Smooth muscle cell (in vitro differentiated cells): Measurements from ENCODE around the gene FAM107B. TPM values are rescaled to one million over a fixed set of nuclear protein-coding genes. Genes with fewer than 3 reads are reported as not detected.
"Not testable (repeated sequence)": the region's sequence is repeated elsewhere in the genome, so short reads cannot be mapped to it uniquely, and the experiment has no call there.

Experiments used
- DNase-seq: peaks from one replicate; lab custom pipeline; 2025; ENCODE audit not compliant: unreplicated experiment; lab: John Stamatoyannopoulos, UW
- H2AFZ ChIP-seq: fragments of 200-600 bp; sonication (generic); 2 replicates; pipeline ENCODE4 v1.6.0; 2016; ENCODE audit warnings: antibody characterized with exemption, low read depth, mild to moderate bottlenecking
- H3F3A ChIP-seq: fragments of 200-600 bp; sonication (generic); 2 replicates; pipeline ENCODE4 v1.6.0; 2017; ENCODE audit warnings: antibody characterized with exemption, low read depth
- H3K27ac ChIP-seq: fragments of 200-600 bp; sonication (generic); 2 replicates; pipeline ENCODE4 v1.5.1; 2016; ENCODE audit warnings: low read depth, mild to moderate bottlenecking
- H3K27me3 ChIP-seq: fragments of 200-600 bp; sonication (generic); 2 replicates; pipeline ENCODE4 v1.6.1; 2016; ENCODE audit warnings: low read depth, mild to moderate bottlenecking
- H3K36me3 ChIP-seq: fragments of 200-600 bp; sonication (generic); 2 replicates; pipeline ENCODE4 v1.5.1; 2016; ENCODE audit warnings: low read depth
- H3K4me1 ChIP-seq: fragments of 200-600 bp; sonication (generic); 2 replicates; pipeline ENCODE4 v1.5.1; 2016; ENCODE audit warnings: low read depth
- H3K4me2 ChIP-seq: fragments of 200-600 bp; sonication (generic); 2 replicates; pipeline ENCODE4 v1.6.0; 2016; ENCODE audit warnings: mild to moderate bottlenecking
- H3K4me3 ChIP-seq: fragments of 200-600 bp; sonication (generic); 2 replicates; pipeline ENCODE4 v1.5.1; 2016; ENCODE audit warnings: mild to moderate bottlenecking
- H3K79me2 ChIP-seq: fragments of 200-600 bp; sonication (generic); 2 replicates; pipeline ENCODE4 v1.6.0; 2016; ENCODE audit warnings: low read depth, mild to moderate bottlenecking
- H3K9ac ChIP-seq: fragments of 200-600 bp; sonication (generic); 2 replicates; pipeline ENCODE4 v1.6.0; 2016; ENCODE audit warnings: low read depth
- H3K9me3 ChIP-seq: fragments of 200-600 bp; sonication (generic); replicated peaks from 2 replicates; pipeline ENCODE4 v1.5.1; 2016; ENCODE audit warnings: low read depth
- H4K20me1 ChIP-seq: fragments of 200-600 bp; sonication (generic); 2 replicates; pipeline ENCODE4 v1.6.0; 2016; ENCODE audit warnings: low read depth
- WGBS: methylation state at CpG from one replicate; pipeline ENCODE4 v1.1.7; 2016; ENCODE audit warnings: low lambda C conversion rate; 5-methylcytosine and 5-hydroxymethylcytosine counted together
- polyA plus RNA-seq: library from polyadenylated mRNA; unstranded; fragments of >200 nt; fragmentation: Nextera tagmentation; extraction: Ambion mirVana; gene quantifications from 2 replicates; pipeline ENCODE4 v1.2.1, GENCODE V29; 2016
- total RNA-seq: library from RNA; depleted of rRNA; stranded (reverse); fragments of >200 nt; gene quantifications from 2 replicates; pipeline ENCODE4 v1.2.3, GENCODE V29; 2014
- TF ChIP-seq, protein P1 (sequence below): fragments of 200-600 bp; sonication (generic); IDR thresholded peaks from 2 replicates; pipeline ENCODE4 v1.5.1; 2017; ENCODE audit warnings: borderline replicate concordance, mild to moderate bottlenecking, antibody characterized with exemption; ENCODE audit not compliant: insufficient read depth, poor library complexity, severe bottlenecking

FAM107B gene
- total and polyA plus RNA-seq, 2 experiments from 2014 or later = 8.7 to 9.0 TPM

DNA sequence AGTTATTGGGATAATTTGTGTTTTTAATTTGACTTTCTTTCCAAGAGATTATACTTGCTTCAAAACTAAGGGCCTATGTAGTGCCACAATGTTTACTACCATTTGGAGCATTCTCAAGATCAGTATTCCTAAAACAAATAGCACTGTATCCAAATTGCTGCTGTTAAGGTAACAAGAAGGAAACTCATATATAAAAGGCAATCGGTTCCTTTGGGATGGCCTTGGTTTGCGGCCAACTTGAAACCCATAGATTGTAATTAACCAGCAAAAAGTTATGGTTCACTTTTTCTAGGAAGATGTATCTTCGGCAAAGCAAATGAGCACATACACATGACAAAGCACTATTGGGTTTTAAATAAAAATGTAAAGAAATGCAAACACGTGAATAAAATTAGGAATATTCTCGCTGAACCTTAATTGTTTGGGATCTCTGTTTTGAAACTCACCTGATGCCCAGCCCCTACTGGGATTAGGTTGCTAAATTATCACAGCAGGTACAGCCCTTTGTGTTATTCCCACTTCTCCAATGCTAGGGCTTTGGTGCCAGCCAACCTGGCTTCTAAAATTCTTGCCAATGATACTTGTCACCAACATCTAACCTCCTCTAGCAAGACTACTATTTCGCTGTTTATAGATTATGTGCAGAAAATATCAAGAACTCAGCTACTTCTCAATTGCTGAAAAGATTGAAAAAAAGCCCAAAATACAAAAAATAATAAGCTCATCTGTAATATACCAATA, 47.1 kb upstream of the FAM107B start:
- H3K36me3 ChIP-seq = no peaks in the 10 kb centered on the region
- peaks cover 14% of the 10 kb centered on the region for H3K27me3 ChIP-seq
- H3F3A ChIP-seq = no peaks in the 10 kb centered on the region
- TF ChIP-seq, protein P1, sequence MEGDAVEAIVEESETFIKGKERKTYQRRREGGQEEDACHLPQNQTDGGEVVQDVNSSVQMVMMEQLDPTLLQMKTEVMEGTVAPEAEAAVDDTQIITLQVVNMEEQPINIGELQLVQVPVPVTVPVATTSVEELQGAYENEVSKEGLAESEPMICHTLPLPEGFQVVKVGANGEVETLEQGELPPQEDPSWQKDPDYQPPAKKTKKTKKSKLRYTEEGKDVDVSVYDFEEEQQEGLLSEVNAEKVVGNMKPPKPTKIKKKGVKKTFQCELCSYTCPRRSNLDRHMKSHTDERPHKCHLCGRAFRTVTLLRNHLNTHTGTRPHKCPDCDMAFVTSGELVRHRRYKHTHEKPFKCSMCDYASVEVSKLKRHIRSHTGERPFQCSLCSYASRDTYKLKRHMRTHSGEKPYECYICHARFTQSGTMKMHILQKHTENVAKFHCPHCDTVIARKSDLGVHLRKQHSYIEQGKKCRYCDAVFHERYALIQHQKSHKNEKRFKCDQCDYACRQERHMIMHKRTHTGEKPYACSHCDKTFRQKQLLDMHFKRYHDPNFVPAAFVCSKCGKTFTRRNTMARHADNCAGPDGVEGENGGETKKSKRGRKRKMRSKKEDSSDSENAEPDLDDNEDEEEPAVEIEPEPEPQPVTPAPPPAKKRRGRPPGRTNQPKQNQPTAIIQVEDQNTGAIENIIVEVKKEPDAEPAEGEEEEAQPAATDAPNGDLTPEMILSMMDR = no peak
- H3K4me2 ChIP-seq = no peak overlapping the region
- H3K9me3 ChIP-seq = no peaks in the 10 kb centered on the region
- no peak overlapping the region for H3K9ac ChIP-seq
- 83% methylated on average over 6 of the region's 6 CpGs for WGBS
- no peaks in the 10 kb centered on the region for H4K20me1 ChIP-seq
- no peaks in the 10 kb centered on the region for H3K4me1 ChIP-seq
- H2AFZ ChIP-seq = no peak overlapping the region
- no peak for DNase-seq
- no peak overlapping the region for H3K27ac ChIP-seq
- no peaks in the 10 kb centered on the region for H3K79me2 ChIP-seq
- H3K4me3 ChIP-seq = no peak overlapping the region

DNA sequence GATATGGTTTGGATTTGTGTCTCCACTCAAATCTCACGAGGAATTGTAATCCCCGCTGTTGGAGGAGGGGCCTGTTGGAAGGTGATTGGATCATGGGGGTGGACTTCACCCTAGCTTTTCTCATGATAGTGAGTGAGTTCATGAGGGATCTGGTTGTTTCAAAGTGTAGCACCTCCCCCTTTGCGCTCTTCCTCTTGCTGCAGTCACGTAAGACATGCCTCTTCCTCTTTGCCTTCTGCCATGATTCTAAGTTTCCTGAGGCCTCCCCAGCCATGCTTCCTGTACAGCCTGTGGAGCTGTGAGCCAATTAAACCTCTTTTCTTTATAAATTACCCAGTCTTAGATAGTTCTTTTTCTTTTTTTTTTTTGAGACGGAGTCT, 46.1 kb upstream of the FAM107B start:
- no peak for DNase-seq
- H3K4me3 ChIP-seq = no peak overlapping the region
- no peaks in the 10 kb centered on the region for H3K9me3 ChIP-seq
- no peaks in the 10 kb centered on the region for H3K79me2 ChIP-seq
- TF ChIP-seq, protein P1 = no peak
- H3K27me3 ChIP-seq = peaks cover 6% of the 10 kb centered on the region
- H2AFZ ChIP-seq = no peak overlapping the region
- H3K9ac ChIP-seq = no peak overlapping the region
- H4K20me1 ChIP-seq = no peaks in the 10 kb centered on the region
- no peaks in the 10 kb centered on the region for H3F3A ChIP-seq
- H3K4me2 ChIP-seq = no peak overlapping the region
- H3K27ac ChIP-seq = no peak overlapping the region
- H3K36me3 ChIP-seq = no peaks in the 10 kb centered on the region
- no peaks in the 10 kb centered on the region for H3K4me1 ChIP-seq
- 88% methylated on average over 5 of the region's 5 CpGs for WGBS

DNA sequence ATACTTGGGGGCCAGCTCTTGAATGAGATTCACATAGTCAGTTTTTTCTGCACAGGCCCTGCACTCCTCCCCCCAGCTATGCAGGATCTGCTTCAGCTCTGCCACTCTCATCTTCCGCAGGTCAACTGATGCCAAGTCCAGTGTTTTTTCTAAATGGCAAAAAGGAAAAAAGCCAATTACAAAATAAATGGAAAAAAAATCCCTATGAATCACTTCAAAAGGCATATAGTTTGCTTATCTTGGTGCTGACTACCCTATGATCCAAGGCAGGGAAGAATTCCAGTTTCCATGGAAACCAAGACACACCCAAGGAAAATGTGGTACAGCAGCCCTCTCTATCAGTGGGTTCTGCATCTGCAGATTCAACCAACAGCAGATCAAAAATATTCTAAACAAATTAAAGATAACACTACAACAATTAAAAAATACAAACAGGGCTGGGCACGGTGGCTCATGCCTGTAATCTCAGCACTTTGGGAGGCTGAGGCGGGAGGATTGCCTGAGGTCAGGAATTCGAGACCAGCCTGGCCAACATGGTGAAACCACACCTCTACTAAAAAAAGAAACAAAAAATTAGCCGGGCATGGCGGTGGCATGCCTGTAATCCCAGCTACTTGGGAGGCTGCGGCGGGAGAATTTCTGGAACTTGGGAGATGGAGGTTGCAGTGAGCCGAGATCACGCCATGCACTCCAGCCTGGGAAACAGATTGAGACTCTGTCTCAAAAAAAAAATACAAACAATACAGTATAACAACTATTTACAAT, 45.5 kb upstream of the FAM107B start:
- no peak overlapping the region for H3K4me2 ChIP-seq
- WGBS = 91% methylated on average over 10 of the region's 10 CpGs
- TF ChIP-seq, protein P1 = no peak
- no peaks in the 10 kb centered on the region for H3K79me2 ChIP-seq
- no peak overlapping the region for H2AFZ ChIP-seq
- no peaks in the 10 kb centered on the region for H3K9me3 ChIP-seq
- no peaks in the 10 kb centered on the region for H3K4me1 ChIP-seq
- H3K4me3 ChIP-seq = no peak overlapping the region
- H3K27me3 ChIP-seq = peaks cover under 1% of the 10 kb centered on the region
- no peak for DNase-seq
- H3F3A ChIP-seq = no peaks in the 10 kb centered on the region
- no peak overlapping the region for H3K27ac ChIP-seq
- no peaks in the 10 kb centered on the region for H3K36me3 ChIP-seq
- H4K20me1 ChIP-seq = no peaks in the 10 kb centered on the region
- H3K9ac ChIP-seq = no peak overlapping the region

DNA sequence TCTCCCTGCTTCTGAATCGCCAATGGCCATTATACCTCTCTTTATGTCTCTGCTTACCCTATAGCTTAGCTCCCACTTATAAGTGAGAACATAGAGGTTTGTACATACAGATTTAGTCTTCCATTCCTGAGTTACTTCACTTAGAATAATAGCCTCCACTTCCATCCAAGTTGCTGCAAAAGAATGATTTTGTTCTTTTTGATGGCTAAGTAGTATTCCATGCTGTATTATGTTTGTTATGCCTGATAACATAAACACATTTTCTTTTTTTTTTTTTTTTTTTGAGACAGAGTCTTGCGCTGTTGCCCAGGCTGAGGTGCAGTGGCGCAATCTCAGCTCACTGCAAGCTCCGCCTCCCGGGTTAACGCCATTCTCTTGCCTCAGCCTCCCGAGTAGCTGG, 42.0 kb upstream of the FAM107B start:
- not testable (repeated sequence) for H3K4me2 ChIP-seq, DNase-seq, H3K9me3 ChIP-seq, H3K27ac ChIP-seq, H3K4me3 ChIP-seq, H3K79me2 ChIP-seq, H3F3A ChIP-seq, H3K4me1 ChIP-seq, H3K9ac ChIP-seq, H2AFZ ChIP-seq, H3K27me3 ChIP-seq, H4K20me1 ChIP-seq, H3K36me3 ChIP-seq
- WGBS = 100% methylated on average over 6 of the region's 7 CpGs
